Activated CD8-positive, alpha-beta memory T cell treated with anti-CD3 and anti-CD28 coated beads for 1 hour (primary cell): ENCODE results near the gene SFTA2.
"Not testable (repeated sequence)": the region's sequence is repeated elsewhere in the genome, so short reads cannot be mapped to it uniquely, and the experiment has no call there.

ENCODE experiments used
- DNase-seq, 2 donors: peaks; one replicate each; pipeline ENCODE4 v3.0.0-alpha.2; 2020; ENCODE audit warnings: low read depth in 1 of 2; ENCODE audit errors: extremely low read depth in 1 of 2

SFTA2 gene

DNA sequence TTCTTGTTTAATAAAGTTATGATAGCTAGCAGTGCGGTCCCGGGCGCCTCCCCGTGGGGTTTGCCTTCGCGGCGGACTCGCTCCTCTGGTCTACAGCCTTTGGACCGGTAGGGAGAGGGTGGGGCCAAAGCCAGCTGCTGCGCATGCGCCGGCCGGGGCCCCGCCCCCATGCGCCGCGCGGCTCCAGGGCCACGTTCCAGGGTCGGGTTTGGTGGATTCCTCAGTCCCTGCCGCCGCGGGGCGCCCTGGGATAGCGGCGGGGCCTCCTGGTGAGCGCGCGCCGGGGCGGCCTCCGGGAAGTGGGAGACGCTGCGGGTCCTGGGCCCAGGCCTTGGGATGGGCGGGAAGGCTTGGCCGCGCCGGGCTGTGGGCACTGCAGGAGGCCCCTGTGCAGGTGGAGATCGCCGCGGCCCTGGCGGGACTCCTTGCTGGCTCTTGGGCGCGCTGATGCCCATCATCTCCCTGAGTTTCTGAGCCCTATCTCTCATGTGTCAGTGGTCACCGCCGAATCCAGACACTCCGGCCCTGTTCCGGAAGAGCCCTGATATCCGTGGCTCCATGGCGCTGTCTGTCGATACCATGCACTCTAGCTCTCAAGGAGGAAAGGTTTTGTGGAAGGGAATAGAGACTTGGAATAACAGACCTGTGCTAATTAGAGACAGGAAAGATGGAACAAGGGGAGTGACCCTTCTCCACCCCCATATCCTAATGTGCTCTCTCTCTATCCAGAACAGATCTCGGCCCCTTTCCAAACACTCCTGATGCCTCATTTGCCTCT lies 17.7 kb downstream of the SFTA2 start, which contains the start of gene VARS2:
VARS2 (plus strand) TSS at position 163 of the 778 bp plus-strand sequence; CDS start at position 762, 599 bp downstream.
- peak; percentile 43 to 71 for DNase-seq

DNA sequence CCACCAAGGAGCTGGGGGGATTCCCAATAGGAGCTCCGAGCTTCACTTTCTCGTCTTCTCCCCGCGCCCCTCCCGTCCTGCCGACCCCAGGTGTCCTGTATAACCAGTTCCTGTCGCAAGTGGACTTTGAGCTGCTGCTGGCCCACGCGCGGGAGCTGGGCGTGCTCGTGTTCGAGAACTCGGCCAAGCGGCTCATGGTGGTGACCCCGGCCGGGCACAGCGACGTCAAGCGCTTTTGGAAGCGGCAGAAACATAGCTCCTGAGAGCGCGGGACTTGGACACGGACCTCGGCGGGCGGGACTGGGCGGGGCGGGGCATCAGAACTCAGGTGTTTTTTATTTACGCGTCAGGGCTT lies 18.3 kb downstream of the SFTA2 start:
- DNase-seq, result no peak

DNA sequence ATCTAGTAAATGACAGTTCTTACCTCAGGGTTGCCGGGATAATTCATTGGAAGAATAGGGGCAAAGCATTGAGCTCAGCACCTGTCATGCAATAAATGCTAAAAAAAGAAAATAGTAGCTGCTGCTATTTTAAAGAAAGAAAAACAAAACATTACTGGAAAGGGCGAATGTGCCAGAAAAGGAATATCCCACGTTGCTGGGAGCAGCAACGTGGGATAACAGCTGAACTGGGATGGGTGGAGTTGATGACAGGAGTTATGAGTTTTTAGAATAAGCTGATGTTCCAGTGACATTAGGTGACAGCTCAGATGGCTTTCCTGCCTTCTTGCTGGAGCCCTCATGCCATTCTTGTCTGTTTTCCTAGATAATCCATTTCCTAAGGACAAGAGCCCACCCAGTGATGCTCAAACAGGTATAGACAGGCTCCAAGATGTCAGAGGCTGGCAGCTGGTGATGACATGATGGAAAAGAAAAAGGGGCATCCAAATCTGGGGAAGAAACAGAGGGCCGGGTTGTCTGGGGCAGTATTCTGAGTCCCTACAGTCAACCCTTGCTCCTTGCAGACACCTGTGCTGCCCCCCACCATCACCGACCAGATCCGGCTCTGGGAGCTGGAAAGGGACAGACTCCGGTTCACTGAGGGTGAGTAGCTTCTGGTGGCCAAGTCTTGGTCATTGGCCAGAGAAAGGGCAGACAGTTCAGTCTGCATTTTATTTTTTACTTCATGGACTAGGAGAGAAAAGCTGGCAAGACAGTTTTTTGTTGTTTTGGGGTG lies 19.0 kb downstream of the SFTA2 start:
- DNase-seq, result no peak

DNA sequence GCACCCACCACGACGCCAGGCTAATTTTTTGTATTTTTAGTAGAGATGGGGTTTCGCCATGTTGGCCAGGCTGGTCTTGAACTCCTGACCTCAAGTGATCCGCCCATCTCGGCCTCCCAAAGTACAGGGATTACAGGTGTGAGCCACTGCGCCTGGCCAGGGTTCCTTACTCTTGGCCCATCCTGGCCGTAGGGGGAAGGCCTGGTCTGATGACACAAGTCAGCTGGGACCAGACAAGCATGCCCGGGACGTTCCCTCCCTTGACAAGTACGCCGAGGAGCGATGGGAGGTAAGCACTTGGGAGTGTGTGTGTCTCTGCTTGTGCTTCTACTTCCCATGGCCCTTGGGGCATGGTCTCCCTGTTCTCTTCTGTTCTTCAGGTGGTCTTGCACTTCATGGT lies 21.5 kb downstream of the SFTA2 start:
- not testable (repeated sequence) for DNase-seq

DNA sequence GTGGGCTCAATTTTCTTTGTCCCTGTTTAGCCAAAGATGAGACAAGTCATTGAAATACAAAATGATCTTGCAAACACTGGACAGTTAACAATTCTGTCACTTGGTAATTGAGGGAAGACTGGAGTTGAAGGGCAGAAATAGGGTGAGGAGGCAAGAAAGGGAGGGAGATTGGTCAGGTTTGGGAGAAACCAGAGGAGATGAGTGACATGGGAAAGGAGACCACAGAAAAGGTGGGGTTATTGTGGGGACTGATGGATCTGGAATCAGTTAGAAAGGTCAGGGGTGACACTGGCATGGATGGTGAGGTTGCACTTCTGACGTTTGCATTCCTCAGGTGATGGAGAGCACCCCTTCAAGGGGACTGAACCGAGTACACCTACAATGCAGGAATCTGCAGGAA lies 23.3 kb downstream of the SFTA2 start:
- DNase-seq, result no peak

DNA sequence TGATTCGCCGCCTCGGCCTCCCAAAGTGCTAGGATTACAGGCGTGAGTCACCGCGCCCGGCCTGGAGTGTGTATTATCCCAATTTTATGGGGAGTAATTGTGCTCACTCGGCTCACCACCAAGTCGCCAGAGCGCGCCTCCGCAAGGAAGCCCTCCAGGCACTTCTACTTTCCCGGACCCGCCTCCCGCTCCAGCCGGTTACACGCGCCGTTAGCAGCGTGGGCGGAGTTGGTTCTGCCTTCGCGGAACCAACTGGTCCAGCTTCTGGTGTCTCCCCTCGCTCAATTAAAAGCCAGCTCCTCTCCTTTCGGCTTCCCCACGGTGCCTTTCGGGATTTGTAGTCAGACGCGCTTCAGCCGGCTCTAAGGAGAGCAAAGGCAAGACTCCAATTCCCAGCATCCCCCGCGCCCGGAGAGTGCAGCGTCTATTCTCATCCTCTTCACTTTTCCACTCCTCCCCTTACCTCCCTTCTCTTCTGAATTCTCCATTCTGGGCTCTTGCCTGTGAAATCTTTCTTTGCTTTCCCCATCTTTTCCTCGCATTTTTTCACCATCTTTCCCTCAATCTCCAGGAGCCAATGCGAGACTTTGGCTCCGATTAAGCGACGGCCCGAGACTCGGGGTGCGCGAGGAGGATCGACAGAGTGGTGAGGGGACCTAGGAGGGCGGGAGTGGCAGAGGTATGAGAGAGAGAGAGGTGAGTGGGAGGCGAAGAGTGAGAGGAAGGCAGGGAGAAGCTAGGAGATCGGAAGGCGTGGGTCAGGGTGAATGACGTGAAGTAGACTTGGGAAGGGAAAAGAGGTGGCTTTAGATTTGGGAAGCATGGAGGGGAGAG lies 24.0 kb downstream of the SFTA2 start, which contains the start of gene GTF2H4:
GTF2H4 (plus strand) TSS at position 450 of the 834 bp plus-strand sequence.
- peak; percentile 88 to 93 for DNase-seq

DNA sequence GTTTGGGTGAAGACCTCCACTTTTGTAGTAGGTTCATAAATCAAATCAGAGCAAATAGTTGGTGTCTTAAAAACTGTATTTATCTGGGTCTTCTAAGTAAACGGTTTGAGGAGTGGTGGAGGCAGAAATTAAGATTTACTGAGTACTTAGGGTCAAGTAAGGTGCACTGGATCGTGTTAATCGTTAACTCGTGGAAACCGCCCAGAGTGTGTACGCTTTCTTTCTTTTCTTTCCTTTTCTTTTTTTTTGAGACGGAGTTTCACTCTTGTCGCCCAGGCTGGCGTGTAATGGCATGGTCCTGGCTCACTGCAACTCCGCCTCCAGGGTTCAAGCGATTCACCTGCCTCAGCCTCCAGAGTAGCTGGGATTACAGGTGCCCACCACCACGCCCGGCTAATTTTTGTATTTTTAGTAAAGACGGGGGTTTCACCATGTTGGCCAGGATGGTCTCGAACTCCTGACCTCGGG lies 24.6 kb downstream of the SFTA2 start:
- not testable (repeated sequence) for DNase-seq

DNA sequence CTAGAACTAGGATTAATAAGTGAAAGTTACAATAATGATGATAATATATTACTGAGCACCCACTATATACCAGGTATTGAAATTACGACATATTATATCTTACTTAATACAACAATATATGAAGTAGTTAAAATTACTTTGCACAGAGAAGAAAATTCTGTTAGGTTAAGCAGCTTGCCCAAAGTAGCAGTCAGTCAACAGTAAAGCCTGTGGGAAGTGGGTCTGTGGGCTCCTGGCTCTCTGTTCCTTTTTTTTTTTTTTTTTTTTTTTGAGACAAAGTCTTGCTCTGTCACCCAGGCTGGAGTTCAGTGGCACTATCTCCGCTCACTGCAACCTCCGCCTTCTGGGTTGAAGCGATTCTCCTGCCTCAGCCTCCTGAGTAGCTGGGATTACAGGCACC lies 28.7 kb downstream of the SFTA2 start:
- no peak for DNase-seq

DNA sequence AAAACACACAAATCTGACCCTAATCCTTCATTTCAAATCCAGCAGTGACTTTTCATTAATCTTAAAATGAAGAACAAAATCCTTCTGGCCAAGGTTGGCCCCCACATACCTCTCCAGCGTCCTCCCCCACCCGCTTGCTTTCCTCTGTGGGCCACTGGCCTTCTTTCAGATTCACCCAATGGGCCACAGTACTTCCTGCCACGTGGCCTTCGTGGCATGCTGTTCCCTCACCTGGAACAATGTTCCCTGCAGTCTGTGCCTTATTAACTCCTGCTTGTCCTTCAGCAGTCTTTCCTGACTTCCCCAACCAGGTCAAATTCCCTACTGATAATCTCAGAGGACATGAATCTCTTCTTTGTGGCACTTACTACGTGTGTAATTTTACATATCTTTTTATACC lies 29.3 kb downstream of the SFTA2 start:
- DNase-seq, result no peak

DNA sequence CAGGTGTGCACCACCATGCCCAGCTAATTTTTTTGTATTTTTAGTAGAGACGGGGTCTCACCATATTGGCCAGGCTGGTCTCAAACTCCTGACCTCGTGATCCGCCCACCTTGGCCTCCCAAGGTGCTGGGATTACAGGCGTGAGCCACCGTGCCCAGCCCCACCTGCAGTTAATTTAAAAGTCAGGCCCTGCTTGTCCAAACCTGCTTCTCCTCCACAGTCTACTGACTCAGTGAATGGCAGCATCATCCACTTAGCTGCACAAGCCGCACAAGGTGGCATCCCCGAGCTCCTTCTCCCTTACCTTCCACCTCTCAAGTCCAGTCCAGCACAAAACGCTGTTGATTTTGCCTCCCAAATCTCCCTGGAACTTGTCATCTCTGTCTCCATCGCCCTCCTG lies 29.8 kb downstream of the SFTA2 start:
- DNase-seq, result not testable (repeated sequence)

DNA sequence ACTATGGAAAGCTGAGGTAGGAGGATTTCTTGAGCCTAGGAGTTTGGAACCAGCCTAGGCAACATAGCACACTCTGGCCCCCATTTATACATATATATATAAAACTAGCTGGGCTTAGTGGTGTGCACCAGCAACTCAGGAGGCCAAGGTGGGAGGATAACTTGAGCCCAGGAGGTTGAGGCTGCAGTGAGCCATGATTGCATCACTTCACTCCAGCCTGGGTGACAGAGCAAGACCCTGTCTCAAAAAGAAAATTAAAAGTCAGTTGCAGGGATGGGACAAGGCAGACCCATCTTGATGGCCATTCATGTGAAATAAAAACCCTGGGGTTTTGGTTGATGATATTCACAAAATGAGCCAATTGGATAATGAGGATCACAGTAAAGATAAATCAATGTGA lies 30.5 kb downstream of the SFTA2 start:
- DNase-seq, result no peak

DNA sequence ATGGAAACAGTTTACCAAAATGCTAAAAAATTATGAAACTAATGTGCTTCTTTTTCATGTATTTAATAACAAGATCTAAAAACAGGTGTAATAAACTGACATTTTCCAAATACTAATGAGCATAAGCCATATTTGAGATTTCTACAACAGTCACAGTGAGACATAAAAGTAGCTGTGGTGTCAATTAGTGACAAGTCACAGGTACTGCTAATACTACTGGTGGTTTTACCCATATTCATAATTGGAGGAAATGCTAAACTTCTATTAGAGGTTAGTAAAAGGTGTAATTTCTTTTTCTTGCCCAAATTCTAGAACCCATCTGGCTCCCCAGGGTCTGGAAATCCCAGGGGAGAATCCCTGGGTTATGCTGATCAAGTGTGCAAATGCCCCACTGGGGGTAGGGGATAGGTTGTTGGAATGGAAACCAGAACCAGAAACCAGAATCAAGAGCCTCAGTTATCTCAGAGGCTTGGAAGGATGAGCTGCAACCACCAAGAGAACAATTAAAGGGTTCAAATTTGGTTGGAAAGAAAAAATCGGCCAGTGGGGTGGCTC lies 31.0 kb downstream of the SFTA2 start:
- no peak for DNase-seq

DNA sequence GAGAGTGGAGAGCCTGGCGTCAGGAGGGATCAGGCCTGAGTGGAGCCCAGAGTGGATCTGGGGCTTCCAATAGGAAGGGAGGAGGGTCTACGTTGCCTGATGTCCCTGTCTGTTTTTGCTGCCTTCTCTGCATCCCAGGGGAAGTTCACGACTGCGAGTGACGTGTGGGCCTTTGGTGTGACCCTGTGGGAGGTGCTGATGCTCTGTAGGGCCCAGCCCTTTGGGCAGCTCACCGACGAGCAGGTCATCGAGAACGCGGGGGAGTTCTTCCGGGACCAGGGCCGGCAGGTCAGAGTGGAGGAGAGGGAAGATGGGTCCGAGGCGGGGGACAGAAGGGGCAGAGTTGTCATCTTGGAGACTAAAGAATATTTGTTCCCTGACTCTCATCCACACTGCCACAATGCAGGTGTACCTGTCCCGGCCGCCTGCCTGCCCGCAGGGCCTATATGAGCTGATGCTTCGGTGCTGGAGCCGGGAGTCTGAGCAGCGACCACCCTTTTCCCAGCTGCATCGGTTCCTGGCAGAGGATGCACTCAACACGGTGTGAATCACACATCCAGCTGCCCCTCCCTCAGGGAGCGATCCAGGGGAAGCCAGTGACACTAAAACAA lies 33.1 kb downstream of the SFTA2 start:
- no peak for DNase-seq

DNA sequence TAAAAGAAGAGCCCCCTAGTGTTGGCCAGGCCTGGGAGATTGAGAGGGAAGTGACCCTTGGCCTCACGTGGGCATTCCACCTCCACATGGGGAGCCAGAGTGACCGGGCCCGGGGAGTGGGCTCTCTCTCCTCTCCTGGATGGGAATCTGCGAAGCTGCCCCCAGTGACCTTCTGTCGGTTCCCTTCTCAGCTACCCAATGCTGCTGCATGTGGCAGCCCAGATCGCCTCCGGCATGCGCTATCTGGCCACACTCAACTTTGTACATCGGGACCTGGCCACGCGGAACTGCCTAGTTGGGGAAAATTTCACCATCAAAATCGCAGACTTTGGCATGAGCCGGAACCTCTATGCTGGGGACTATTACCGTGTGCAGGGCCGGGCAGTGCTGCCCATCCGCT lies 34.1 kb downstream of the SFTA2 start:
- no peak for DNase-seq

DNA sequence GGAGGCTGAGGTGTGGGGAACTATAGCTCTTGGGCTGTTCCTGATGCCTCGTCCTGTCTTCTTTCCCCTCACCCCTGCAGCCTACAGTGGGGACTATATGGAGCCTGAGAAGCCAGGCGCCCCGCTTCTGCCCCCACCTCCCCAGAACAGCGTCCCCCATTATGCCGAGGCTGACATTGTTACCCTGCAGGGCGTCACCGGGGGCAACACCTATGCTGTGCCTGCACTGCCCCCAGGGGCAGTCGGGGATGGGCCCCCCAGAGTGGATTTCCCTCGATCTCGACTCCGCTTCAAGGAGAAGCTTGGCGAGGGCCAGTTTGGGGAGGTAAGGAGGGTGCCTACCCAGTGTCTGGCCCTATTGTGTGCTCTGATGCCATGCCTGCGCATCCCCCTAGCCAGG lies 35.4 kb downstream of the SFTA2 start:
- no peak for DNase-seq

DNA sequence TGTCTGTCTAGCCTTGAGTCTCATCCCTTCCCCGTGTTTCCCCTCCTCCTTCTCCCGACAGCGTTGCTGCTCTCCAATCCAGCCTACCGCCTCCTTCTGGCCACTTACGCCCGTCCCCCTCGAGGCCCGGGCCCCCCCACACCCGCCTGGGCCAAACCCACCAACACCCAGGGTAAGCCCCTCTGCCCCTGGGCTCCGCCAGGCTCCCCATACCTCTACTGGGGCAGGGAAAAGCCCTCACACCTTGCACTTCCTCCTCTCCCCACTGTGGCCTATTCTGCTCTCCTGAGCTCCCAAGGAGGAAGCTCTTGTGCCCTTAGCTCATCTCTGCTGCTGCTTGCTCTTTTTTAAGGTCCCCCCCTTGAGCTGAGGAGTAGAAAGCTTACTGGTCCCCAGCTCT lies 36.6 kb downstream of the SFTA2 start:
- DNase-seq, result no peak

DNA sequence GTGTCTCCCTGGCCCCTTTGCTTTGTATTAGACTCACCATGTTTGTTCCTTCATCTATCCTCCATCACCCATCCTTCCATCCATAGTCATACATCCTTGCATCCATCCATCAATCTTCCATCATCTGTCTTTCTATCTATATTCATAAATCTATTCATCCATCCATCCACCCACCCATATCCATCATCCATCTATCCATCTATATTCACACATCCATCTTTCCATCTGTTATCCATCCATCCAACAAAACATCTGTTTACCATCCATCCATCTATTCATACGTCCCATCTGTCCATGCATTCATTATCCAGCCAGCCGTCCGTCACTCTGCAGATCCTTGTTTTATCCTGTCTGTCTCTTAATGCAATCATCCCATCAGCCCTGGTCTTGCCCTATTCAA lies 37.0 kb downstream of the SFTA2 start:
- no peak for DNase-seq

DNA sequence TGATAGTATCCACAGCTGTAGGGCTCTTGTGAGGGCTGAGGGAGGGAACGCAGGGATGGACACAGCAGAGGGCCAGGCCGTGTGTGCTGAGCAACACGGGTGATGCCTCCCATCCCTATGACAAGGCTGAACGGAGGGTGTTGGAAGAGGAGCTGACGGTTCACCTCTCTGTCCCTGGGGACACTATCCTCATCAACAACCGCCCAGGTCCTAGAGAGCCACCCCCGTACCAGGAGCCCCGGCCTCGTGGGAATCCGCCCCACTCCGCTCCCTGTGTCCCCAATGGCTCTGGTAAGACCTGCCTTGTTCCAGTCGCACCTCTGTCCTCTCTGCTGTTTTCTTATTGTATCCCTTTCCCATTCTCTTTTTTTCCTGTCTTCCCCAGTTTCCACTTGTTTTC lies 37.6 kb downstream of the SFTA2 start:
- DNase-seq, result no peak

DNA sequence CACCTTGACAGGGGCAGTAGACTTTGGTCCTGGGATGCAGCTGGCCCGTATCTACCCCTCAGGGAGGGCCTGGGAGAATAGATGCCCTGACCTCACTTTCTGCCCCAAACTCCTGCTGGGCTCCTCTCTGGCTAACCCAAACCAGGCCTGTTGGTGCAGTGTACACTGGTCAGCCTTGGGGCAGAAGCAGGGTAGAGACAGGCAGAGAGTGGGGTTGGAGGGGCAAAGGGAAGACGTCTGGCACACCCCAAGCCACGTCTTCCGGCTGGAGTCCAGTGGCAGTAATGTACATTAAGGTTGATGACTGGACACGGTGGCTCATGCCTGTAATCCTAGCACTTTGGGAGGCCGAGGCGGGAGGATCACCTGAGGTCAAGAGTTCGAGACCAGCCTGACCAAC lies 38.3 kb downstream of the SFTA2 start:
- DNase-seq, result no peak

DNA sequence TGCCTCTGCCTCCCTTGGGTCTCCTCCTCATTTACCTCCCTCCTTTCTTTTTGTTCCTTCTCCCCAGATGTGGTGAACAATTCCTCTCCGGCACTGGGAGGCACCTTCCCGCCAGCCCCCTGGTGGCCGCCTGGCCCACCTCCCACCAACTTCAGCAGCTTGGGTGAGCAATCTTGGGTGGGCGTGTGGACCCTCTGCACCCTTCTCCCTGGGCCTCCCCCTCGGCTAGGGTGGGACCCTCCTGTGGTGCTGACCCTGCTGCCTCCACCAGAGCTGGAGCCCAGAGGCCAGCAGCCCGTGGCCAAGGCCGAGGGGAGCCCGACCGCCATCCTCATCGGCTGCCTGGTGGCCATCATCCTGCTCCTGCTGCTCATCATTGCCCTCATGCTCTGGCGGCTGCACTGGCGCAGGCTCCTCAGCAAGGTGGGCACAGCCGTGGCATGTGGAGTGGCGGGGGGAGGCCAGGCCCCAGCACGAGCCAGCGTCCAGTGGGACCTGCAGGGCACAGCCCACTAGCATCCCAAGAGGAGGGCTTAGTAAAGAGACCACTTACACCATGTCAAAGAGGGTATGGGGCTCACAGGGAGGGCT lies 38.9 kb downstream of the SFTA2 start:
- DNase-seq, result no peak
